ENCODE results near the gene RTF2.

Gene RTF2

GRCh38 chr20:56468316-56469076 lies at the start of gene RTF2:
TSS of gene RTF2 (plus strand) at chr20:56468627. CDS start at chr20:56468698, 71 bp downstream.
- peak; percentile 99 for DNase-seq

- no peak for DNase-seq
Measured at GRCh38 chr20:56420028-56420427, 48.4 kb upstream of the RTF2 start.

GRCh38 chr20:56420940-56421688 lies 47.3 kb upstream of the RTF2 start:
- DNase-seq, result no peak

GRCh38 chr20:56422076-56422823 lies 46.2 kb upstream of the RTF2 start:
- no peak for DNase-seq

- no peak for DNase-seq
Measured at GRCh38 chr20:56422824-56423189, 45.6 kb upstream of the RTF2 start.

GRCh38 chr20:56423211-56423610 lies 45.2 kb upstream of the RTF2 start:
- DNase-seq, result no peak

- no peak for DNase-seq
Measured at GRCh38 chr20:56423886-56424285, 44.5 kb upstream of the RTF2 start.

GRCh38 chr20:56424931-56425330 lies 43.5 kb upstream of the RTF2 start:
- DNase-seq, result no peak

GRCh38 chr20:56426026-56426425 lies 42.4 kb upstream of the RTF2 start:
- no peak for DNase-seq

- no peak for DNase-seq
Measured at GRCh38 chr20:56426926-56427325, 41.5 kb upstream of the RTF2 start.

- DNase-seq, result no peak
Measured at GRCh38 chr20:56427797-56428196, 40.6 kb upstream of the RTF2 start.

GRCh38 chr20:56428410-56428809 lies 40.0 kb upstream of the RTF2 start:
- no peak for DNase-seq

GRCh38 chr20:56428881-56429280 lies 39.5 kb upstream of the RTF2 start:
- DNase-seq, result no peak

- no peak for DNase-seq
Measured at GRCh38 chr20:56429502-56429901, 38.9 kb upstream of the RTF2 start.

- DNase-seq, result no peak
Measured at GRCh38 chr20:56429941-56430340, 38.5 kb upstream of the RTF2 start.

GRCh38 chr20:56430461-56430860 lies 38.0 kb upstream of the RTF2 start:
- no peak for DNase-seq

GRCh38 chr20:56430957-56431356 lies 37.5 kb upstream of the RTF2 start:
- DNase-seq, result no peak

- DNase-seq, result no peak
Measured at GRCh38 chr20:56431471-56431870, 37.0 kb upstream of the RTF2 start.

GRCh38 chr20:56433221-56433879 lies 35.1 kb upstream of the RTF2 start:
- DNase-seq, result no peak

GRCh38 chr20:56433880-56434255 lies 34.6 kb upstream of the RTF2 start:
- DNase-seq, result no peak

GRCh38 chr20:56437196-56437960 lies 31.0 kb upstream of the RTF2 start:
- no peak for DNase-seq

- DNase-seq, result no peak
Measured at GRCh38 chr20:56438284-56438683, 30.1 kb upstream of the RTF2 start.
